HCT116 (cell line): ENCODE data around the gene E2F6.

ENCODE experiments used
- CTCF ChIP-seq, 3 experiments: fragments of 200-600 bp in 1 of 3; sonication (generic) in 1 of 3; IDR thresholded peaks in 2 of 3; conservative IDR thresholded peaks in 1 of 3; 2 replicates each; pipeline ENCODE4 v1.5.1; 2012 to 2017; ENCODE audit warnings: low read depth in 2 of 3, low read length in 2 of 3, antibody characterized with exemption in 1 of 3, borderline replicate concordance in 1 of 3, control low read depth in 1 of 3, mild to moderate bottlenecking in 1 of 3, mixed read lengths in 1 of 3, mixed run types in 1 of 3, moderate library complexity in 1 of 3; ENCODE audit not compliant: insufficient read depth in 1 of 3
- EGR1 ChIP-seq: IDR thresholded peaks from 2 replicates; pipeline ENCODE4 v1.6.1; 2012; ENCODE audit warnings: low read depth
- EZH2 ChIP-seq: fragments of 200-600 bp; sonication (generic); IDR thresholded peaks from 2 replicates; pipeline ENCODE4 v1.6.1; 2017; ENCODE audit warnings: antibody characterized with exemption, mixed run types
- POLR2A ChIP-seq: IDR thresholded peaks from 2 replicates; pipeline ENCODE4 v1.7.0; 2011; ENCODE audit warnings: borderline replicate concordance; ENCODE audit not compliant: insufficient read depth, insufficient read length; ENCODE audit errors: extremely low read depth
- POLR2AphosphoS5 ChIP-seq: IDR thresholded peaks from 2 replicates; pipeline ENCODE4 v1.6.1; 2011; ENCODE audit warnings: mild to moderate bottlenecking, low read depth, low read length, moderate library complexity
- REST ChIP-seq: IDR thresholded peaks from 2 replicates; pipeline ENCODE4 v1.6.1; 2012; ENCODE audit warnings: low read depth
- ZNF274 ChIP-seq: fragments of 200-500 bp; sonication (Bioruptor generic); IDR thresholded peaks from 2 replicates; pipeline ENCODE4 v1.6.1; 2014; ENCODE audit warnings: mild to moderate bottlenecking, low read depth, low read length, inconsistent platforms

- TF ChIP-seq POLR2A = no peak
- no peak for TF ChIP-seq REST
- TF ChIP-seq CTCF (IDR thresholded peaks at IDR 0.05 in 2 of 3, conservative IDR thresholded peaks at IDR 0.05 in 1 of 3; ENCODE audit: borderline replicate concordance in 1 of 3, insufficient read depth in 1 of 3, low read depth in 2 of 3, low read length in 2 of 3) = no peak
- TF ChIP-seq EZH2 = no peak
- TF ChIP-seq EGR1 = no peak
- TF ChIP-seq POLR2AphosphoS5 = no peak
- no peak for TF ChIP-seq ZNF274
Measured at GRCh38 chr2:11420671-11421070, 45.3 kb downstream of the E2F6 start.
